HCT116 (cell line): ENCODE measurements around the gene RBBP8. TPM values are rescaled to one million over a fixed set of nuclear protein-coding genes. Genes with fewer than 3 reads are reported as not detected.

ENCODE experiments used
- ATAC-seq: fragments of 200-7000 bp; cut with Tn5 transposase; 2 replicates; pipeline ENCODE4 v1.9.1; 2020; ENCODE audit warnings: mild to moderate bottlenecking, moderate library complexity
- BruUV-seq: library from RNA; stranded (reverse); fragments of 400-500 nt; replicated peaks from 2 replicates; lab custom pipeline; 2021; lab: Mats Ljungman, UMichigan
- CTCF ChIA-PET: fragments of 300-600 bp; sonication (Branson Sonifier 250); formaldehyde crosslinking; loops from one replicate; lab custom pipeline; 2021; ENCODE audit warnings: antibody characterized with exemption; lab: Charles Lee
- POLR2A ChIA-PET: fragments of 300-600, 350-600 bp; sonication (Branson Sonifier 250); formaldehyde crosslinking; loops from one replicate; lab custom pipeline; 2021; ENCODE audit warnings: antibody characterized with exemption; lab: Charles Lee
- RAD21 ChIA-PET, 2 experiments: fragments of 300-600 bp; sonication (Branson Sonifier 250); formaldehyde crosslinking; loops; one replicate each; lab custom pipeline; 2023; ENCODE audit warnings: low total read pairs in 2 of 2; ENCODE audit not compliant: uncharacterized antibody in 2 of 2, unreplicated experiment in 2 of 2, low non-redundant PET in 1 of 2; lab: Charles Lee
- DNase-seq: peaks from one replicate; pipeline ENCODE4 v3.0.0-alpha.2; 2010; ENCODE audit warnings: low read depth, low spot score
- H2AFZ ChIP-seq: fragments of 200-600 bp; shearing (Covaris generic), sonication (generic); 2 replicates; pipeline ENCODE4 v1.6.1; 2017; ENCODE audit warnings: low read depth, mixed run types, mixed read lengths, antibody characterized with exemption, low read length; ENCODE audit not compliant: poor library complexity, severe bottlenecking
- H3K27ac ChIP-seq: 2 replicates; pipeline ENCODE4 v1.5.1; 2012; ENCODE audit warnings: low read depth, low read length
- H3K27me3 ChIP-seq: fragments of 200-600 bp; sonication (generic); 2 replicates; pipeline ENCODE4 v1.6.1; 2016; ENCODE audit warnings: mixed run types, low read length, mixed read lengths; ENCODE audit not compliant: insufficient read depth
- H3K36me3 ChIP-seq, 2 experiments: fragments of 200-500 bp in 1 of 2; fragments of 200-600 bp in 1 of 2; sonication (Bioruptor generic) in 1 of 2; sonication (generic) in 1 of 2; 2 replicates each; pipeline versions ENCODE4 v1.5.1 to v1.6.1; 2014 to 2016; ENCODE audit warnings: low read length in 2 of 2, inconsistent platforms in 1 of 2, mixed read lengths in 1 of 2, mixed run types in 1 of 2; ENCODE audit not compliant: insufficient read depth in 2 of 2, control insufficient read depth in 1 of 2
- H3K4me1 ChIP-seq, 2 experiments: fragments of 200-600 bp in 1 of 2; sonication (generic) in 1 of 2; 2 replicates each; pipeline versions ENCODE4 v1.5.1 to v1.6.1; 2012 to 2017; ENCODE audit warnings: low read length in 2 of 2, inconsistent platforms in 1 of 2, mild to moderate bottlenecking in 1 of 2, mixed read lengths in 1 of 2, mixed run types in 1 of 2, moderate library complexity in 1 of 2; ENCODE audit not compliant: insufficient read depth in 2 of 2, control insufficient read depth in 1 of 2
- H3K4me2 ChIP-seq: fragments of 200-600 bp; sonication (generic); 2 replicates; pipeline ENCODE4 v1.6.1; 2017; ENCODE audit warnings: mixed run types, low read length, mixed read lengths
- H3K4me3 ChIP-seq, 2 experiments: fragments of 200-600 bp in 1 of 2; sonication (generic) in 1 of 2; replicated peaks in 1 of 2; 2 replicates each; pipeline ENCODE4 v1.5.1; 2011 to 2016; ENCODE audit warnings: low read length in 2 of 2, control low read depth in 1 of 2, low read depth in 1 of 2, mild to moderate bottlenecking in 1 of 2, mixed read lengths in 1 of 2, mixed run types in 1 of 2
- H3K79me2 ChIP-seq: fragments of 200-600 bp; sonication (generic); 2 replicates; pipeline ENCODE4 v1.6.1; 2017; ENCODE audit warnings: mild to moderate bottlenecking, mixed run types, low read length, moderate library complexity, mixed read lengths; ENCODE audit not compliant: insufficient read depth
- H3K9ac ChIP-seq: fragments of 200-600 bp; sonication (generic); 2 replicates; pipeline ENCODE4 v1.6.1; 2016; ENCODE audit warnings: low read length, mixed read lengths
- H3K9me2 ChIP-seq: fragments of 200-600 bp; sonication (generic), shearing (Covaris generic); 2 replicates; pipeline ENCODE4 v1.6.1; 2017; ENCODE audit warnings: mixed run types, mild to moderate bottlenecking, moderate library complexity; ENCODE audit not compliant: insufficient read depth
- H3K9me3 ChIP-seq, 2 experiments: fragments of 200-500 bp in 1 of 2; fragments of 200-600 bp in 1 of 2; sonication (Bioruptor generic) in 1 of 2; sonication (generic) in 1 of 2; 2 replicates each; pipeline ENCODE4 v1.6.1; 2014 to 2017; ENCODE audit warnings: low read length in 2 of 2, mixed read lengths in 2 of 2, inconsistent platforms in 1 of 2, low read depth in 1 of 2, mild to moderate bottlenecking in 1 of 2, mixed run types in 1 of 2, moderate library complexity in 1 of 2; ENCODE audit not compliant: control insufficient read depth in 1 of 2, insufficient read depth in 1 of 2
- H4K20me1 ChIP-seq: fragments of 200-600 bp; sonication (generic), shearing (Covaris generic); 2 replicates; pipeline ENCODE4 v1.6.1; 2017; ENCODE audit warnings: mixed run types, mild to moderate bottlenecking, moderate library complexity; ENCODE audit not compliant: insufficient read depth
- CTCF ChIP-seq, 3 experiments: fragments of 200-600 bp in 1 of 3; sonication (generic) in 1 of 3; IDR thresholded peaks in 2 of 3; conservative IDR thresholded peaks in 1 of 3; 2 replicates each; pipeline ENCODE4 v1.5.1; 2012 to 2017; ENCODE audit warnings: low read depth in 2 of 3, low read length in 2 of 3, antibody characterized with exemption in 1 of 3, borderline replicate concordance in 1 of 3, control low read depth in 1 of 3, mild to moderate bottlenecking in 1 of 3, mixed read lengths in 1 of 3, mixed run types in 1 of 3, moderate library complexity in 1 of 3; ENCODE audit not compliant: insufficient read depth in 1 of 3
- EGR1 ChIP-seq: IDR thresholded peaks from 2 replicates; pipeline ENCODE4 v1.6.1; 2012; ENCODE audit warnings: low read depth
- JUND ChIP-seq: IDR thresholded peaks from 2 replicates; pipeline ENCODE4 v1.6.1; 2012
- POLR2A ChIP-seq: IDR thresholded peaks from 2 replicates; pipeline ENCODE4 v1.7.0; 2011; ENCODE audit warnings: borderline replicate concordance; ENCODE audit not compliant: insufficient read depth, insufficient read length; ENCODE audit errors: extremely low read depth
- POLR2AphosphoS5 ChIP-seq: IDR thresholded peaks from 2 replicates; pipeline ENCODE4 v1.6.1; 2011; ENCODE audit warnings: mild to moderate bottlenecking, low read depth, low read length, moderate library complexity
- RAD21 ChIP-seq: IDR thresholded peaks from 2 replicates; pipeline ENCODE4 v1.6.1; 2012; ENCODE audit warnings: low read depth, mild to moderate bottlenecking
- REST ChIP-seq: IDR thresholded peaks from 2 replicates; pipeline ENCODE4 v1.6.1; 2012; ENCODE audit warnings: low read depth
- SP1 ChIP-seq: IDR thresholded peaks from 2 replicates; pipeline ENCODE4 v1.6.1; 2012; ENCODE audit warnings: low read depth
- SRF ChIP-seq: IDR thresholded peaks from 2 replicates; pipeline ENCODE4 v1.6.1; 2012; ENCODE audit warnings: low read depth
- TCF7L2 ChIP-seq: IDR thresholded peaks from 2 replicates; pipeline ENCODE4 v1.7.0; 2011; ENCODE audit warnings: borderline replicate concordance, inconsistent platforms; ENCODE audit not compliant: insufficient read depth, insufficient read length; ENCODE audit errors: extremely low read depth
- ZBTB33 ChIP-seq: IDR thresholded peaks from 2 replicates; pipeline ENCODE4 v1.6.1; 2011; ENCODE audit warnings: mild to moderate bottlenecking, low read length, moderate library complexity; ENCODE audit not compliant: insufficient replicate concordance; ENCODE audit errors: extremely low read depth
- ZFX ChIP-seq: fragments of 450-650 bp; IDR thresholded peaks from 2 replicates; pipeline ENCODE4 v1.6.1; 2017
- ZNF274 ChIP-seq: fragments of 200-500 bp; sonication (Bioruptor generic); IDR thresholded peaks from 2 replicates; pipeline ENCODE4 v1.6.1; 2014; ENCODE audit warnings: mild to moderate bottlenecking, low read depth, low read length, inconsistent platforms
- intact Hi-C: fragments of 100-400 bp; cut with micrococcal nuclease; formaldehyde crosslinking; loops from 2 replicates; pipeline ENCODE4 v1.10.0; 2022
- total RNA-seq: library from RNA; stranded (reverse); gene quantifications from one replicate; pipeline ENCODE4 v1.2.1, GENCODE V29; 2021; ENCODE audit not compliant: unreplicated experiment

The RBBP8 gene
- total RNA-seq, 1 experiment from 2014 or later = 66.6 TPM

- TF ChIP-seq CTCF (IDR thresholded peaks at IDR 0.05 in 2 of 3, conservative IDR thresholded peaks at IDR 0.05 in 1 of 3; ENCODE audit: borderline replicate concordance in 1 of 3, insufficient read depth in 1 of 3, low read depth in 2 of 3, low read length in 2 of 3) (no peak), POLR2A (no peak), EGR1 (no peak), POLR2AphosphoS5 (no peak)
Observed at GRCh38 chr18:23067236-23067635, 134.1 kb downstream of the RBBP8 start (continued).

- Histone ChIP-seq H4K20me1 (no peaks in the 10 kb centered on the region), H3K36me3 (no peaks in the 10 kb centered on the region), H3K4me1 (no peaks in the 10 kb centered on the region), H3K9me2 (no peaks in the 10 kb centered on the region), H3K79me2 (no peaks in the 10 kb centered on the region), H2AFZ (no peak overlapping the region), H3K9ac (no peak overlapping the region), H3K4me2 (no peak overlapping the region), H3K27me3 (no peaks in the 10 kb centered on the region), H3K4me3 (no peak overlapping the region), H3K27ac (no peak overlapping the region), H3K9me3 (peaks cover 0 to 3% of the 10 kb centered on the region in 2 experiments; a peak in 1 of 4 replicates)
- no peak for DNase-seq
- RAD21 ChIA-PET = no interaction called here
- no peak for ATAC-seq
- TF ChIP-seq ZFX = no peak
- TF ChIP-seq RAD21 = no peak
- no peak for TF ChIP-seq CTCF (IDR thresholded peaks at IDR 0.05 in 2 of 3, conservative IDR thresholded peaks at IDR 0.05 in 1 of 3; ENCODE audit: borderline replicate concordance in 1 of 3, insufficient read depth in 1 of 3, low read depth in 2 of 3, low read length in 2 of 3)
- no peak for TF ChIP-seq ZBTB33
- TF ChIP-seq SP1 = no peak
- no peak for TF ChIP-seq REST
- no peak for TF ChIP-seq TCF7L2
- TF ChIP-seq EGR1 = no peak
- TF ChIP-seq JUND = no peak
- no peak for TF ChIP-seq ZNF274
- TF ChIP-seq SRF = no peak
- intact Hi-C loops = no loop called here
- CTCF ChIA-PET = no interaction called here
- POLR2A ChIA-PET = no interaction called here
- no TSS peak for BruUV-seq
Observed at GRCh38 chr18:23068011-23068410, 134.9 kb downstream of the RBBP8 start.
